ENCODE measurements around the gene TTC6.

Gene TTC6

DNA sequence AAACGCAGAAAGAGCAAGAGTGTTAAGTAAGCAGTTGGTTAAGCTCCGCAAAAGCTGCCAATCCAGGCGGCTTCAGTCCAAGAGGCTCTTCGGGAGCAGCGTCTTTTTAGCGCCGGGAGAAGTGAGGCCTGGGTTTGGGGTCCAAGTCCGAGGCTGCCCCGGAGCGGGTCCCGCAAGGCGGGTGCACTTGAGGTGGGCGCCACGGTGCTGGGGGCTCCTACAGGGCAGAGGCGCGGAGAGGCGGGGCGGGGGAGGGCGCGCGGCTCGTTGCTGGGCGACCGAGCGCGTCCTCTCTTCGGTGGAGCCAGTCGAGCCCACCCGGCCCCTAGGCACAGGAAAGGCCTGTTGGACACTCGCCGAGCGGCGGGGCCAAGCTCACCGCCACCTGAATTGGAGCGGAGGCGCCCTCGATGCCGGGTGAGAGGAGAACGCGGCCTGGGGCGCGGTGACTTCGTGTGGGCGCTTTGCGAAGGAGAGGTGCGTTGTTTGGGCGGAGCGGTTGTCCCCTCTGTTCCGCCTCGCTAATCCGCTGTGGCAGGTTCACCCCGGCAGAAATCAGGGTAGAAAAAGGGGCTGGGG is 15.6 kb downstream of the TTC6 start:
- Histone ChIP-seq H3K4me1 (ENCODE audit: low read depth, poor library complexity, severe bottlenecking) (no peaks in the 10 kb centered on the region), H3K79me2 (ENCODE audit: insufficient read depth, low read depth) (no peaks in the 10 kb centered on the region), H3K4me2 (no peak overlapping the region), H3K27me3 (ENCODE audit: insufficient read depth, low read depth) (no peaks in the 10 kb centered on the region), H3K9ac (no peak overlapping the region), H3K27ac (no peak overlapping the region), H3K36me3 (ENCODE audit: insufficient read depth) (no peaks in the 10 kb centered on the region), H3K4me3 (IDR thresholded peaks at IDR 0.05; ENCODE audit: insufficient read depth, low read depth, low read length) (no peak overlapping the region), H4K20me1 (ENCODE audit: insufficient read depth) (no peaks in the 10 kb centered on the region), H2AFZ (ENCODE audit: low read depth) (no peak overlapping the region)
- no peak for TF ChIP-seq CTCF (conservative IDR thresholded peaks at IDR 0.05; ENCODE audit: low read depth, low read length)

- no peak for TF ChIP-seq CTCF (conservative IDR thresholded peaks at IDR 0.05; ENCODE audit: low read depth, low read length)
- Histone ChIP-seq H3K9ac (no peak overlapping the region), H3K27ac (no peak overlapping the region), H3K4me3 (IDR thresholded peaks at IDR 0.05; ENCODE audit: insufficient read depth, low read depth, low read length) (no peak overlapping the region), H3K4me2 (no peak overlapping the region), H3K4me1 (ENCODE audit: low read depth, poor library complexity, severe bottlenecking) (no peaks in the 10 kb centered on the region), H3K27me3 (ENCODE audit: insufficient read depth, low read depth) (no peaks in the 10 kb centered on the region), H3K79me2 (ENCODE audit: insufficient read depth, low read depth) (no peaks in the 10 kb centered on the region), H3K36me3 (ENCODE audit: insufficient read depth) (no peaks in the 10 kb centered on the region), H2AFZ (ENCODE audit: low read depth) (no peak overlapping the region), H4K20me1 (ENCODE audit: insufficient read depth) (no peaks in the 10 kb centered on the region)
These were observed 20.3 kb downstream of the TTC6 start for GRCh38 chr14:37615582-37616289.

DNA sequence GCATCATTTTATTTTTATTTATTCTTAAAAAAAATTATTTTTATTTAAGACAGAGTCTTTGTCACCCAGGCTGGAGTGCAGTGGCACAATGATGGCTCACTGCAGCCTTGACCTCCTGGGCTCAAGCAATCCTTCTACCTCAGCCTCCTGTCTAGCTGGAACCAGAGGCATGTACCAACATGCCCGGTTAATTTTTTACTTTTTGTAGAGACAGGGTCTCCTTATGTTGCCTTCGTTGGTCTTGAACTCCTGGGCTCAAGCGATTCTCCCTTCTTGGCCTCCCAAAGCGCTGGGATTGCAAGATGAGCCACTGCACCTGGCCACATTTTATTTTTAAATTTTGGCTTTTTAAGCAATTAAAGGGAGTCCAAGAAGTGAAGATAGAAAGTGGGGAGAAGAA is 21.4 kb downstream of the TTC6 start:
- no peaks in the 10 kb centered on the region for H3K27me3 ChIP-seq (ENCODE audit: insufficient read depth, low read depth)
- no peaks in the 10 kb centered on the region for H4K20me1 ChIP-seq (ENCODE audit: insufficient read depth)
- TF ChIP-seq CTCF (conservative IDR thresholded peaks at IDR 0.05; ENCODE audit: low read depth, low read length): no peak

GRCh38 chr14:37617864-37618365 is 22.5 kb downstream of the TTC6 start:
- Histone ChIP-seq H3K79me2 (ENCODE audit: insufficient read depth, low read depth) (no peaks in the 10 kb centered on the region), H2AFZ (ENCODE audit: low read depth) (no peak overlapping the region), H4K20me1 (ENCODE audit: insufficient read depth) (no peaks in the 10 kb centered on the region), H3K4me2 (no peak overlapping the region), H3K27ac (no peak overlapping the region), H3K4me1 (ENCODE audit: low read depth, poor library complexity, severe bottlenecking) (no peaks in the 10 kb centered on the region), H3K4me3 (IDR thresholded peaks at IDR 0.05; ENCODE audit: insufficient read depth, low read depth, low read length) (no peak overlapping the region), H3K9ac (no peak overlapping the region), H3K27me3 (ENCODE audit: insufficient read depth, low read depth) (no peaks in the 10 kb centered on the region), H3K36me3 (ENCODE audit: insufficient read depth) (no peaks in the 10 kb centered on the region)
- no peak for TF ChIP-seq CTCF (conservative IDR thresholded peaks at IDR 0.05; ENCODE audit: low read depth, low read length)

More for the DNA sequence above, 21.4 kb downstream of the TTC6 start:
- H3K9ac ChIP-seq: no peak overlapping the region
- no peak overlapping the region for H3K4me2 ChIP-seq
- H3K79me2 ChIP-seq (ENCODE audit: insufficient read depth, low read depth): no peaks in the 10 kb centered on the region
- H2AFZ ChIP-seq (ENCODE audit: low read depth): no peak overlapping the region
- no peak overlapping the region for H3K27ac ChIP-seq
- H3K36me3 ChIP-seq (ENCODE audit: insufficient read depth): no peaks in the 10 kb centered on the region
- H3K4me1 ChIP-seq (ENCODE audit: low read depth, poor library complexity, severe bottlenecking): no peaks in the 10 kb centered on the region
- no peak overlapping the region for H3K4me3 ChIP-seq (IDR thresholded peaks at IDR 0.05; ENCODE audit: insufficient read depth, low read depth, low read length)

Measured in KMS-11 (cell line).